Measurements from ENCODE around the gene TEX38.

DNA sequence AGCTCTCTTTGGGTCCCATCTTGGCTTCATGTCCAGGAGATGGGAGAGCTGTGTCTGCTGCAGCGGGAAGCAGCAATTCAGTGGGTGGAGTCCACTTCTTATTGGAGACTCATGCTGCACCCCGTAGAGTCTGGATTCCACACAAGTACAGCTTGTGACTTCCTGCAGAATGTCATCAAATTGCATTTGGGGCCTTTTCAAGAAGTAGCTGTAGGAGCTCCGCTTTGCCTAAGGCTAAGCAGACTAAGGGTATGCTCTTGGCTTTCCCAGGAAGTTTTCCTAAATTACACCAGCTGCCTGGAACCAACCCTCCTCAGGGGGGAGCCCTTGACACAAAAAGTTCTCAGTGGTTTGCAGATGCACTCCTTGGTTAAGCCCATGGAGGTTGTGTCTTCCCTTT, 49.3 kb upstream of the TEX38 start:
- TF ChIP-seq CTCF (IDR thresholded peaks at IDR 0.05), result peak in 5 of 7 experiments; percentile 50 to 57 (median 53)
- no peak for TF ChIP-seq POLR2A (IDR thresholded peaks at IDR 0.05)
